K562 (cell line): Measurements from ENCODE around the gene CHRM4. TPM values are rescaled to one million over a fixed set of nuclear protein-coding genes. Genes with fewer than 3 reads are reported as not detected.

ENCODE experiments used
- AFF1 ChIP-seq, 2 experiments: fragments of 450-650 bp; IDR thresholded peaks; 2 replicates each; pipeline ENCODE4 v1.6.1; 2018; ENCODE audit warnings: mild to moderate bottlenecking in 2 of 2, low read depth in 1 of 2; ENCODE audit not compliant: partially characterized antibody in 2 of 2
- CEBPZ ChIP-seq: fragments of 150-350 bp; IDR thresholded peaks from 2 replicates; pipeline ENCODE4 v1.6.1; 2014; ENCODE audit warnings: low read depth, mild to moderate bottlenecking, low read length, borderline replicate concordance
- CHD1 ChIP-seq: fragments of 200-600 bp; sonication (generic); IDR thresholded peaks from one replicate; pipeline ENCODE4 v1.6.1; 2012; ENCODE audit warnings: mild to moderate bottlenecking, moderate library complexity, low read length, inconsistent platforms
- CTCFL ChIP-seq: IDR thresholded peaks from 2 replicates; pipeline ENCODE4 v1.6.1; 2011; ENCODE audit warnings: borderline replicate concordance, low read depth, mild to moderate bottlenecking, moderate library complexity, low read length; ENCODE audit not compliant: insufficient read depth, poor library complexity, severe bottlenecking
- CUX1 ChIP-seq: fragments of 200-800 bp; sonication (Bioruptor generic); IDR thresholded peaks from 2 replicates; pipeline ENCODE4 v1.6.1; 2016; ENCODE audit warnings: missing genetic modification characterization, missing compliant biosample characterization
- HBP1 ChIP-seq: fragments of 450-650 bp; formaldehyde crosslinking; IDR thresholded peaks from 2 replicates; pipeline ENCODE4 v1.4.0; 2022; ENCODE audit warnings: missing genetic modification characterization
- HDAC3 ChIP-seq: fragments of 450-650 bp; IDR thresholded peaks from 2 replicates; pipeline ENCODE4 v1.6.1; 2018; ENCODE audit warnings: borderline replicate concordance, mild to moderate bottlenecking, moderate library complexity; ENCODE audit not compliant: partially characterized antibody
- PTBP1 ChIP-seq: fragments of 200-400 bp; formaldehyde crosslinking; IDR thresholded peaks from 2 replicates; pipeline ENCODE4 v1.6.1; 2017; ENCODE audit warnings: low read depth, low read length
- ZBED1 ChIP-seq: IDR thresholded peaks from 2 replicates; pipeline ENCODE4 v1.6.1; 2014
- ZNF175 ChIP-seq: fragments of 200-800 bp; sonication (Bioruptor generic); IDR thresholded peaks from 2 replicates; pipeline ENCODE4 v1.6.1; 2016; ENCODE audit warnings: low read depth, mild to moderate bottlenecking, missing genetic modification characterization, missing compliant biosample characterization
- polyA plus RNA-seq, 8 experiments: library from polyadenylated mRNA; depleted of rRNA in 4 of 8; stranded (reverse) in 5 of 8; unstranded in 3 of 8; fragments of >200 nt; fragmentation: Nextera tagmentation in 2 of 8; fragmentation: Illumina TruSeq in 1 of 8; extraction: Ambion mirVana in 2 of 8; extraction: Trizol in 1 of 8; gene quantifications; 2 replicates each; pipeline versions ENCODE4 v1.2.1 to v1.2.3, GENCODE V29; 2011 to 2014; ENCODE audit warnings: inconsistent platforms in 1 of 8, missing spikeins in 1 of 8
- total RNA-seq, 7 experiments: library from RNA; depleted of rRNA in 6 of 7; stranded (reverse); fragments of >200 nt in 6 of 7; fragmentation: Illumina TruSeq in 2 of 7; extraction: Trizol in 2 of 7; gene quantifications; 2 replicates each; pipeline versions ENCODE4 v1.2.1 to v1.2.3, GENCODE V29; 2011 to 2021; ENCODE audit warnings: low replicate concordance in 1 of 7

CHRM4 gene
- total and polyA plus RNA-seq, 9 of the 15 experiments (the other 6 are each of a cell fraction or from before 2014, with no cell fraction given), result 0.22 to 1.3 (median 0.40) TPM; not detected in 2

GRCh38 chr11:46363031-46363407 lies 28.6 kb downstream of the CHRM4 start (continued):
- no peak for TF ChIP-seq AFF1 (IDR thresholded peaks at IDR 0.05; ENCODE audit: low read depth in 1 of 2, partially characterized antibody in 2 of 2)
- no peak for TF ChIP-seq CEBPZ
- no peak for TF ChIP-seq HDAC3
- TF ChIP-seq HBP1 (CRISPR knock-in tag), result 0 out of 2 replicates have a peak, but pooled peaks have one; percentile 40
- TF ChIP-seq CHD1, result no peak
- TF ChIP-seq PTBP1, result no peak
- no peak for TF ChIP-seq CTCFL
- 0 out of 2 replicates have a peak, but pooled peaks have one; percentile 65 for TF ChIP-seq CUX1 (CRISPR knock-in tag)
- no peak for TF ChIP-seq ZNF175 (CRISPR knock-in tag)
- no peak for TF ChIP-seq ZBED1
